Chondrocyte (in vitro differentiated cells): ENCODE results near the gene RNASE4. TPM values are rescaled to one million over a fixed set of nuclear protein-coding genes. Genes with fewer than 3 reads are reported as not detected.

Experiments
- DNase-seq: peaks from one replicate; pipeline ENCODE4 v3.0.0; 2021; ENCODE audit warnings: mixed read lengths, low spot score
- H3K27ac Mint-ChIP-seq: one replicate; pipeline ENCODE4 v1.8.0; 2021; ENCODE audit warnings: mild to moderate bottlenecking, moderate library complexity, mixed read lengths; ENCODE audit not compliant: unreplicated experiment
- H3K27me3 Mint-ChIP-seq: 2 replicates; pipeline ENCODE4 v1.8.0; 2021; ENCODE audit warnings: low read depth, mixed read lengths
- H3K36me3 Mint-ChIP-seq: 2 replicates; pipeline ENCODE4 v1.8.0; 2021; ENCODE audit warnings: low read depth, mixed read lengths
- H3K4me1 Mint-ChIP-seq: 2 replicates; pipeline ENCODE4 v1.8.0; 2021; ENCODE audit warnings: low read depth, mild to moderate bottlenecking, mixed read lengths
- H3K4me3 Mint-ChIP-seq: one replicate; pipeline ENCODE4 v1.8.0; 2021; ENCODE audit warnings: mild to moderate bottlenecking, moderate library complexity, mixed read lengths; ENCODE audit not compliant: unreplicated experiment
- H3K9me3 Mint-ChIP-seq: 2 replicates; pipeline ENCODE4 v1.8.0; 2021; ENCODE audit warnings: low read depth, mixed read lengths
- total RNA-seq: library from RNA; stranded (reverse); gene quantifications from 3 replicates; pipeline ENCODE4 v1.2.1, GENCODE V29; 2021
- TF ChIP-seq, protein P1 (sequence below): fragments of 200-600 bp; sonication (generic); IDR thresholded peaks from 2 replicates; pipeline ENCODE4 v1.5.0; 2021; ENCODE audit warnings: antibody characterized with exemption, mild to moderate bottlenecking, moderate library complexity

Gene RNASE4
- total RNA-seq, 1 donor from 2014 or later, result 28.5 TPM

DNA sequence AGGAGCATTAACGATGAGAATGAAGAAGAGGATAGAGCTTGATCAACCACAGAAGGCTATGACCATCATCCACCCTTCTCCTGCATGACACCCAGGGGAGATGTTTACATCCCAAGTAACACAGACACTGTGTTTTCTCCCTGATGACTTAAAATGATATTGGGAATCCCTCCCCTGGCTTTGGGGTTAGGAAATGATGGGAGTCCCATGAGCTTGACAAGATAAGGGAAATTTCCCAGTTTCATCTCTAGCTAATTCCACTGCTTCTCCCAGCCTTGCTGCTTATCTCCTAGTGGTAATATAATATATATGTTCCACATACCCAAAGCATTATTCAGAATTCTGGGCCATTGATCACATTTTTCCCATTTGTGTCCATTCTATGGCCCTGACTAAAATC is 38.9 kb upstream of the RNASE4 start:
- no peak overlapping the region for H3K4me3 Mint-ChIP-seq
- no peak for DNase-seq
- TF ChIP-seq, protein P1, sequence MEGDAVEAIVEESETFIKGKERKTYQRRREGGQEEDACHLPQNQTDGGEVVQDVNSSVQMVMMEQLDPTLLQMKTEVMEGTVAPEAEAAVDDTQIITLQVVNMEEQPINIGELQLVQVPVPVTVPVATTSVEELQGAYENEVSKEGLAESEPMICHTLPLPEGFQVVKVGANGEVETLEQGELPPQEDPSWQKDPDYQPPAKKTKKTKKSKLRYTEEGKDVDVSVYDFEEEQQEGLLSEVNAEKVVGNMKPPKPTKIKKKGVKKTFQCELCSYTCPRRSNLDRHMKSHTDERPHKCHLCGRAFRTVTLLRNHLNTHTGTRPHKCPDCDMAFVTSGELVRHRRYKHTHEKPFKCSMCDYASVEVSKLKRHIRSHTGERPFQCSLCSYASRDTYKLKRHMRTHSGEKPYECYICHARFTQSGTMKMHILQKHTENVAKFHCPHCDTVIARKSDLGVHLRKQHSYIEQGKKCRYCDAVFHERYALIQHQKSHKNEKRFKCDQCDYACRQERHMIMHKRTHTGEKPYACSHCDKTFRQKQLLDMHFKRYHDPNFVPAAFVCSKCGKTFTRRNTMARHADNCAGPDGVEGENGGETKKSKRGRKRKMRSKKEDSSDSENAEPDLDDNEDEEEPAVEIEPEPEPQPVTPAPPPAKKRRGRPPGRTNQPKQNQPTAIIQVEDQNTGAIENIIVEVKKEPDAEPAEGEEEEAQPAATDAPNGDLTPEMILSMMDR, result no peak
- no peaks in the 10 kb centered on the region for H3K9me3 Mint-ChIP-seq
- no peaks in the 10 kb centered on the region for H3K4me1 Mint-ChIP-seq
- no peak overlapping the region for H3K27ac Mint-ChIP-seq
- H3K36me3 Mint-ChIP-seq, result peaks cover 3% of the 10 kb centered on the region
- peaks cover 46% of the 10 kb centered on the region for H3K27me3 Mint-ChIP-seq

DNA sequence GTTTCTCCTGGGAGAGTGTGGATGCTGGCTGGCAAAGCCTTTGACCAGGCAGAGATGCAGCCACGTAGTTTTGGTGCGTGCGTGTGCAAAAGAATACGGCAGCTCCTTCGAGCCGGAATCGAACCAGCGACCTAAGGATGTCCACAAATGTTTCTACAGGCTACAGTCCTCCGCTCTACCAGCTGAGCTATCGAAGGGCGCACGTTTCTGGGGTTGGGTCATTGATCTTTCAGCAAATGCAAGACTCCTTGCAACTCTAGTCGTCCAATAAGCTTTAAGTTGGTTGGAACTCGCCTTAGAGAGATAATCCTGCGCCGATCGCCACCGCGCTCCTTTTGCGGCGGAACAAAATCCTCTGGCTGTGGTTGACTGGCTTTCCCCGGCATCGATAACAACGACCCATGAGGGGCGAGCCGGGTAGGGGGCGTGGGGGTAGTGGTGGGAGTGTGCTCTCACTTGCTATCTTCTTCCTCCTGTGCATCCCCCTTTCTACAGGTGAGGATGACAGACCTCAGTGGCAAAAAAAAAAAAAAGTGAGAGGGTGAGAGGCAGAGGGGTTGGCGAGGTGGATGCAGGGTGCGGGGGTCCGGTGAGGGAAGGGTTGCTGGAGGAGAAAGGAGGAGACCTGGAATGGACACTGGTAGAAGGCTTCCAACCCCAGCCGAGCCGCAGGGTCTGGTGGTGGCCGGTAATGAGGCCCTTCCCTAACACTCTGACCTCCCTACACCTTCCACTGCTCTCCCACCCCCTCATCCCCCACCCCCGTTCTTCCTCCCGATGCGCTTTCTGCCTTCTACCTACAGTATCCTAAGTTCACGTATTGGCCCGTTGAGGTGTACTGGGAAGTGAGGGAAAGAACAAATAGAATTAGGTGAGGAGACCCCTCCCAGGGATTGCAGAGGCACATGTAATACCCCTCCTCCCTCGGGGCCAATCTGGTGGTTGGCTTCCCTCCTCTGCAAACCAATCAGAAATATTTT is 31.1 kb upstream of the RNASE4 start:
- Mint-ChIP-seq H3K27me3 (peaks cover 60% of the 10 kb centered on the region), H3K27ac (no peak overlapping the region), H3K36me3 (no peaks in the 10 kb centered on the region), H3K4me3 (no peak overlapping the region), H3K4me1 (no peaks in the 10 kb centered on the region), H3K9me3 (no peaks in the 10 kb centered on the region)
- TF ChIP-seq, protein P1, result no peak
- no peak for DNase-seq

DNA sequence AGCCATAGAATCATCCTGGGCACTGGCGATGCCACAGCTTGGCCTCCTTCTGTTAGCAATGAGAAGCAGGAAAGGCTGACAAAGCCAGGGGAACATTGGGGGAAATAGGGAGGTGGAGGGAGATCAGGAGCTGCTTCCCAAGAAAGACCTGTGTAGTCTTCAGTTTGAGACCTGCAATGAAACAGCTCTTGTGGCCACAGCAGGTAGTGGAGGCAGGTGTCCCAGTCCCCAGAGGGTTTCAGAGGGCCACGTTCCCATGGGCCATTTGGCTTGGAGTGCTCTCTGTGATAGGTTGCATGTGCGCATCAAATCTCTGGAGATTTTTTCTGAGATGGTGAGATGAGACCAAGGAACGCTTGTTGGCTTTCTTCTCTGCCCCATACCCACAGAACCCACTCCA is 28.5 kb upstream of the RNASE4 start:
- no peak overlapping the region for H3K27ac Mint-ChIP-seq
- H3K9me3 Mint-ChIP-seq, result no peaks in the 10 kb centered on the region
- no peaks in the 10 kb centered on the region for H3K4me1 Mint-ChIP-seq
- TF ChIP-seq, protein P1, result no peak
- peaks cover 74% of the 10 kb centered on the region for H3K27me3 Mint-ChIP-seq
- no peak for DNase-seq
- no peaks in the 10 kb centered on the region for H3K36me3 Mint-ChIP-seq
- no peak overlapping the region for H3K4me3 Mint-ChIP-seq

DNA sequence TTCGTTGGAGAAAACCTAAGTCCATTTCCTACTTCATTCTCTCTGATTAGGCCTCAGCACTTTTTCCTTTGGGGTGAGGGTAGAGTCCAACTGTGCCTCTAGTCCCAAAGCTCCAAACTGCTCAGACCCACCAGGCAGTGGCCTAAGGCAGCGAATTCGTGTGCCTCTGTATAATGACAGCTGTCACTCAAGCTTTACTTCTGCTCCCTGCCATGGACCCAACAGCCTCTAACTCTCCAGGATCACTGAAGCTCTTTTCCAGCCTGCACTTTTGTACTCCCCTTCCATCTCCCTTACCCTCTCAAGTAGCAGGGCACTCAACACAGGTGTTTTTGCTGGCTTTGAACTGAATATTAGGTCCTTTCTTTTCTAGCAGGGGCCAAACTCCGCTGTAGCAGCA is 28.1 kb upstream of the RNASE4 start:
- TF ChIP-seq, protein P1, result no peak
- no peaks in the 10 kb centered on the region for H3K4me1 Mint-ChIP-seq
- no peak overlapping the region for H3K4me3 Mint-ChIP-seq
- H3K9me3 Mint-ChIP-seq, result no peaks in the 10 kb centered on the region
- no peaks in the 10 kb centered on the region for H3K36me3 Mint-ChIP-seq
- no peak overlapping the region for H3K27ac Mint-ChIP-seq
- no peak for DNase-seq
- H3K27me3 Mint-ChIP-seq, result peaks cover 73% of the 10 kb centered on the region

DNA sequence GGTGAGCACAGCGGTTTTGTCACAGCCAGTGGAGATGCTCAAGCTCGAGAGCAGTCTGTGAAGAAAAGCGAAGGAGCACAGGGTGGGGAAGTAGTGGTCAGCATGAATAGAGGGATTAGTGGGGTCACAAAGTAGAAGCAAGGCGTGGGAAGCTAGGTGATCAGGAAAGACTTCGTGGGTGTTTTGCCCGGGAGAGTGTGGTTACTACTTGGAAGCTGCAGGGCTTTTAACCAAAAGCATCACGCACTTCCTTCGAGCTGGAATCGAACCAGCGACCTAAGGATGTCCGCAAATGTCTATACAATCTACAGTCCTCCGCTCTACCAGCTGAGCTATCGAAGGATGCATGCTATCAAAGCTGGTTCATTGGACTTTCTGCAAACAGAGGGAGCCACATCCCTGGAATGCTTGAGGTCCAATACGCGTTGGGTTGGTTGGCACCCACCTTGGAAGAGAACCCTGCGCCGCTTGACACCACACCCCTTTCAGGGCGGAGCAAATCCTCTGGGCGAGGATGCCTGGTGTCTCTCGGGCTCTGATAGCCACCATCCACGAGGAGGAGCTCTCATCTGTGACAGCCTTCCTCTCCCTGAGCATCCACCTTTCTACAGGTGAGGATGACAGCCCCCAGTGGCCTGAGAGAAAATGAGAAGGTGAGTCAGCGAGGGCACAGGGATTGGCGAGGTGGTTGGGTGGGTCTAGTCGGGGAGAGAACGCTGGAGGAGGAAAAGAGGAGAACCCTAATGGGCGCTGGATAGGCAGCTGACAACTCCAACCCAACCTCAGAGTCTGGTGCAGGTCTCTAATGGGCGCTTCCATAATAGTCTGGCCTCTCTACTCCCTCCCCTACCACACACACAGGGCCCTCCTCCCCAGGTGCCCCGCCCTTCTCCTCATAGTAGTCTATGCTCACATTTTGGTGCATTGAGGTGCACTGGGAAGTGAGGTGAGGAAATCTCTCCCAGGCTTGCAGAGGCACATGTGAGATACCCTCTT is 26.8 kb upstream of the RNASE4 start:
- Mint-ChIP-seq H3K4me3 (no peak overlapping the region), H3K27me3 (peaks cover 75% of the 10 kb centered on the region), H3K36me3 (no peaks in the 10 kb centered on the region), H3K4me1 (no peaks in the 10 kb centered on the region), H3K9me3 (no peaks in the 10 kb centered on the region), H3K27ac (no peak overlapping the region)
- TF ChIP-seq, protein P1, result peak; percentile 20
- no peak for DNase-seq
